Esophagus muscularis mucosa (tissue), 4 donors: Measurements from ENCODE around the gene TMEM44.

Source experiments
- EP300 ChIP-seq: sonication (generic); formaldehyde crosslinking; IDR thresholded peaks from one replicate; pipeline ENCODE4 v1.6.1; 2017; ENCODE audit warnings: antibody characterized with exemption
- POLR2A ChIP-seq: fragments of 450-650 bp; IDR thresholded peaks from one replicate; pipeline ENCODE4 v1.6.1; 2017; ENCODE audit warnings: antibody characterized with exemption, moderate library complexity, mild to moderate bottlenecking, low read depth
- POLR2AphosphoS5 ChIP-seq, 2 donors: sonication (generic); formaldehyde crosslinking; IDR thresholded peaks; one replicate each; pipeline ENCODE4 v1.6.1; 2017; ENCODE audit warnings: antibody characterized with exemption in 2 of 2
- TF ChIP-seq, protein P1 (sequence below), 3 experiments: fragments of 200-600 bp in 2 of 3; fragments of 450-650 bp in 1 of 3; sonication (generic) in 2 of 3; IDR thresholded peaks; one replicate each; pipeline ENCODE4 v1.5.1; 2017 to 2019; ENCODE audit warnings: antibody characterized with exemption in 3 of 3, mild to moderate bottlenecking in 2 of 3, moderate library complexity in 1 of 3

DNA sequence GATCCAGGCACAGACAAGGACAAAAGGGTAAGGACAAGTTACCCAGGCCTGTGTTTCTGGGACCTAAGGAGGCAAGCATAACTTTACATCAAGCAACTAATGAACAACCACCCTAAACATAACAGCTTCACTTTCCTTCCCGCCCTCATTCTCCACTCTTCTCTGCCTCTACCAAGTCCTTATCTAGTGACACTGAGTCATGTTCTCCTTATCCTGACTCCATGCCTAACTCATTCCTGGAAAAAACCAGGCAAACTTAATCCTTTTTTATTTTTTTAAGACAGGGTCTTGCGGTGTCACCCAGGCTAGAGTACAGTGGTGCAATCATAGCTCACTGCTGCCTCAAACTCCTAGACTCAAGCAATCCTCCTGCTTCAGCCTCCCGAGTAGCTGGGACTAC lies 44.5 kb downstream of the TMEM44 start:
- TF ChIP-seq, protein P1, sequence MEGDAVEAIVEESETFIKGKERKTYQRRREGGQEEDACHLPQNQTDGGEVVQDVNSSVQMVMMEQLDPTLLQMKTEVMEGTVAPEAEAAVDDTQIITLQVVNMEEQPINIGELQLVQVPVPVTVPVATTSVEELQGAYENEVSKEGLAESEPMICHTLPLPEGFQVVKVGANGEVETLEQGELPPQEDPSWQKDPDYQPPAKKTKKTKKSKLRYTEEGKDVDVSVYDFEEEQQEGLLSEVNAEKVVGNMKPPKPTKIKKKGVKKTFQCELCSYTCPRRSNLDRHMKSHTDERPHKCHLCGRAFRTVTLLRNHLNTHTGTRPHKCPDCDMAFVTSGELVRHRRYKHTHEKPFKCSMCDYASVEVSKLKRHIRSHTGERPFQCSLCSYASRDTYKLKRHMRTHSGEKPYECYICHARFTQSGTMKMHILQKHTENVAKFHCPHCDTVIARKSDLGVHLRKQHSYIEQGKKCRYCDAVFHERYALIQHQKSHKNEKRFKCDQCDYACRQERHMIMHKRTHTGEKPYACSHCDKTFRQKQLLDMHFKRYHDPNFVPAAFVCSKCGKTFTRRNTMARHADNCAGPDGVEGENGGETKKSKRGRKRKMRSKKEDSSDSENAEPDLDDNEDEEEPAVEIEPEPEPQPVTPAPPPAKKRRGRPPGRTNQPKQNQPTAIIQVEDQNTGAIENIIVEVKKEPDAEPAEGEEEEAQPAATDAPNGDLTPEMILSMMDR (IDR thresholded peaks at IDR 0.05) = no peak
- TF ChIP-seq POLR2A (no peak), EP300 (no peak), POLR2AphosphoS5 (IDR thresholded peaks at IDR 0.05) (no peak)
